ENCODE measurements around the gene TWF1.
A peak's percentile ranks its signal among the peaks of the same experiment; 100 is the strongest.
"Not testable (repeated sequence)": the region's sequence is repeated elsewhere in the genome, so short reads cannot be mapped to it uniquely, and the experiment has no call there.

TWF1 gene

DNA sequence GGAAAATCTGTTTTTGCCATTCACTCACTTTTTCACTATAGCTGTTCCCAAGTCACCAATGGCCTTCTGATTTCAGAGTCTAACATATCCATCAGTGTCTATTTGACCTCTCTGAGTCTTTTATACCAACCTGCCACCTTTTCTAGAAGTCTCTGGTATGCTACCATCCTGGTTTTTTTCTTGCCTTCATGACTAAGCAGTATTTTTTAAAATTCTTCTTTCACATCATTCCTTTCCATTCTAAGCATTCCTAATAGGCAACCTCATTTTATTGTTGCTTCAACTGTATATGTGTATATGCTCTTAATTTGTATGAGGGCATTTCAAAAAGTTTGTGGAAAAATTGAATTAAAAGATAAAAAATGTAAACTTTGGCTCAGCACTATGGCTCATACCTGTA lies 42.3 kb downstream of the TWF1 start:
- ATAC-seq: no peak
- no peak overlapping the region for H3K4me3 Mint-ChIP-seq
- H3K27ac Mint-ChIP-seq: peak overlapping the region in 1 of 2 donors; percentile 53

DNA sequence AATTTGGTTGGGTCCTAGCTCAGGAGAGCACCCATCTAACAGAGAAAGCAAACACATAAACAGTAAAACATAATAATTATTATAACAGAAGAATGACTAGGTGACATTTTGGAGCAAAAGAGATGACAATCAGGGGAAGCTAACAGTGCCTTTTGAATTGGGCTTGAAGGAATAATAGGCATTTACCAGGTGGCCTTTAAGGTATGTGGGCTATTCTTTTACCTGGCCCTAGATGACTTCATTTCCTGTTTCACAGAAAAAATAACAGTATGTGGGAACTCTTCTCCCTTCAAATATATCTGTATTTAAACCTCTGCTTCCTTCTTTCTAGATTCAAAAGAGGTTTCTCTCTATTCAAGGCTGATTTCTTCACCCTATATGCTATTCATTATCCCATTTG lies 43.5 kb downstream of the TWF1 start:
- Mint-ChIP-seq H3K27me3 (no peaks in the 10 kb centered on the region), H3K4me3 (peak overlapping the region in 1 of 2 donors; percentile 73), H3K4me1 (peaks cover 46% of the 10 kb centered on the region), H3K9me3 (peaks cover 0 to 4% of the 10 kb centered on the region in 2 donors), H3K27ac (no peak overlapping the region)
- DNase-seq (no peak), ATAC-seq (no peak)

More for the DNA sequence above, 42.3 kb downstream of the TWF1 start:
- H3K4me1 Mint-ChIP-seq: peaks cover 40% of the 10 kb centered on the region
- no peak for DNase-seq
- H3K27me3 Mint-ChIP-seq: no peaks in the 10 kb centered on the region
- peaks cover 0 to 4% of the 10 kb centered on the region in 2 donors for H3K9me3 Mint-ChIP-seq

DNA sequence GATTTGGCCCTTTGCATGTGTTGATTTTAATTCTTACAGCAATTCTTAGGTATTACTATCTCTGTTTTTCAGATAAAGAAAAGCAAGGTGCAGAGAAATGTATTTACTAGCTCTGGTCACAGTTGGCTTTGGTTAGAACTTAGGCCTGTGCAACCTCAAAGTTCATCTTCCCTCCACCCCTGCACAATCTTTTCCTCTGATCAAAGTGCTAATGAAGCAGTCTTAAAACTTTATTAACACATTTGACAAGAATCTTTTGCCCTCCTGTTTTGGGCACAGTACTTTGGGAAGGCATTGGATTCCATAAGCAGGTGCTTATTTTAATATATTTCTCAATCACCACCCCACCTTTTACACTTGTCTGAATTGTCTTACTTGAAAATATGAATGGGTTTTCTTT lies 44.6 kb downstream of the TWF1 start:
- H3K4me3 Mint-ChIP-seq: peak overlapping the region; percentile 56 to 73
- peaks cover 0 to 6% of the 10 kb centered on the region in 2 donors for H3K9me3 Mint-ChIP-seq

DNA sequence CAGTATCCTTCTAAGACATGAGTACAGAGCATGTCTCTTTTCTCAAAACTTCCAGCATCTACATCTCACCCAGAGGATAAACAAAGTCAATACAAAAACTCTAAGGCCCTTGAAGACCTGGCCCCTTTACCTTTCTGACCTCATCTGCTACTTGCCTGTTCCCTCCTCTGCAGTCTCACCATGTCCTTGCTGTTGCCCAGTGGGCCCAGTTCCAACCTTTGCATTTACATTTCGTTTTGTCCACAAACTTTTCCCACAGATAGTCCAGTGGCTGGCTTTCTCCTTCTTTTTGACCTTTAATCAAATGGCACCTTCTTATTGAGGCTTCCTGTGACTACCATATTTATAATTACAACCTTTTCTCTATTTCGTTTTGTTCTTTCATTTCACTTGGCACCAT lies 45.7 kb downstream of the TWF1 start:
- Mint-ChIP-seq H3K9me3 (peaks cover 0 to 14% of the 10 kb centered on the region in 2 donors), H3K27me3 (no peaks in the 10 kb centered on the region), H3K4me3 (peak overlapping the region; percentile 99), H3K27ac (peak overlapping the region; percentile 56 to 59), H3K4me1 (peaks cover 68% of the 10 kb centered on the region)
- DNase-seq (no peak), ATAC-seq (no peak)

More for the DNA sequence above, 44.6 kb downstream of the TWF1 start:
- no peak for DNase-seq
- no peaks in the 10 kb centered on the region for H3K27me3 Mint-ChIP-seq
- ATAC-seq: no peak
- peak overlapping the region in 1 of 2 donors; percentile 84 for H3K27ac Mint-ChIP-seq
- peaks cover 57% of the 10 kb centered on the region for H3K4me1 Mint-ChIP-seq

DNA sequence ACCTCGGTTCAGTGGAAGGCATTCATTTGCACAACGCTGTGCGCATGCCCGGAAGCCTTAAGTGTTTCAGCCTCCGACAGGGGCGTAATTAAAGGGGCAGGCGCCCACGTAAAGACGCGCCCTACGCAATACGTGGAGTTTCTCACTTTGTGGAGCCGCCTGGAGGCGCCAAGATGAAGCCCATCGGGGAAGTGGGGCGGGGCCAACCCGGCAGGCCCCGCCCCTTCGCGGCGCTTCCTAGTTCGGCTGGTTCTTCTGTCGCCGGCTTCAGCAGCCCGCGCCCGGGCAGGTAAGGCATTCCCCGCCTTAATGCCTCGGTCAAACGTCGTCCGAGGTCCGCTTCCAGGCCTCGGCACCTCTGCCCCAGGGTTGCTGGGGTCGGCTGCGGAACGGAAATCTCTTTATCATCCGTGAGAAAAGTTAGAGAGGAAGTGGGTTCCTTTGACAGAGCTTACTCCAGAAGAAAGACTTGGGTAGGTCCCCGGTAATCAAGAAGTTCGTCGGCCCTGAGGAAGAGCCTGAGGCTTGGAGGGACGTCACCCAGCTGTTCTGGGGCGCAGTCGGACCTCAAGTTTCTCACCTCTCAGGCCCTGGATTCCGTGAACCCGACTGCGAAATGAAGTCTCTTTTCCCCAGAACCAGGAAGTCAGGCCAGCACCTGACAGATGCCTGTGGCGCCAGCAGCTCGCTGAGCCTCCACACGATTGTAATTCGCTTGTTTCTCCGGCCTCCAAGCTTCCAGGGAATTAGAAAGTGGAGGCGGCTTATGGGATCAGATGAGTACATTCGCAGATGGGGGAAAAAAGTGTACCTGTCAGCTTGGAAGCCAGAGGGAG lies 47.2 kb downstream of the TWF1 start, which contains the start of the genes IRAK4 and PUS7L:
Gene IRAK4 (plus strand): TSS at position 224 of the 836 bp plus-strand sequence. CDS start 9,161 bp downstream, outside the sequence.
Gene PUS7L (minus strand): TSS at position 63 of the 836 bp plus-strand sequence. CDS start 3,545 bp downstream, outside the sequence.
- peaks cover 69% of the 10 kb centered on the region for H3K4me1 Mint-ChIP-seq
- ATAC-seq: peak; percentile 94
- no peaks in the 10 kb centered on the region for H3K27me3 Mint-ChIP-seq
- H3K4me3 Mint-ChIP-seq: peak within 1 kb of the TSS; percentile 99
- H3K9me3 Mint-ChIP-seq: peaks cover 0 to 14% of the 10 kb centered on the region in 2 donors
- peak within 1 kb of the TSS; percentile 99 for H3K27ac Mint-ChIP-seq
- peak; percentile 88 to 94 for DNase-seq

- H3K9me3 Mint-ChIP-seq: peaks cover 0 to 10% of the 10 kb centered on the region in 2 donors
- peak overlapping the region; percentile 99 for H3K4me3 Mint-ChIP-seq
- DNase-seq: no peak
- peak overlapping the region; percentile 99 for H3K27ac Mint-ChIP-seq
- ATAC-seq: peak; percentile 34
- peaks cover 63% of the 10 kb centered on the region for H3K4me1 Mint-ChIP-seq
- H3K27me3 Mint-ChIP-seq: no peaks in the 10 kb centered on the region
Measured at GRCh38 chr12:43758247-43758727, 47.8 kb downstream of the TWF1 start.

- no peak overlapping the region for H3K27ac Mint-ChIP-seq
- H3K4me3 Mint-ChIP-seq: peak overlapping the region in 1 of 2 donors; percentile 10
- peaks cover 35% of the 10 kb centered on the region for H3K4me1 Mint-ChIP-seq
Measured at GRCh38 chr12:43754015-43754414, 52.1 kb downstream of the TWF1 start.

GRCh38 chr12:43751360-43751759 lies 54.8 kb downstream of the TWF1 start:
- H3K27ac Mint-ChIP-seq, ATAC-seq, H3K9me3 Mint-ChIP-seq, H3K4me3 Mint-ChIP-seq, DNase-seq, H3K27me3 Mint-ChIP-seq: not testable (repeated sequence)
- H3K4me1 Mint-ChIP-seq: peaks cover 17% of the 10 kb centered on the region

More at GRCh38 chr12:43754015-43754414, 52.1 kb downstream of the TWF1 start:
- Mint-ChIP-seq H3K9me3 (peaks cover 0 to 10% of the 10 kb centered on the region in 2 donors), H3K27me3 (no peaks in the 10 kb centered on the region)
- ATAC-seq (no peak), DNase-seq (no peak)

GRCh38 chr12:43750814-43751213 lies 55.3 kb downstream of the TWF1 start:
- Mint-ChIP-seq H3K4me1 (peaks cover 11% of the 10 kb centered on the region), H3K9me3 (peaks cover 0 to 1% of the 10 kb centered on the region in 2 donors), H3K27me3 (no peaks in the 10 kb centered on the region), H3K27ac (no peak overlapping the region), H3K4me3 (no peak overlapping the region)
- no peak for DNase-seq
- no peak for ATAC-seq

DNA sequence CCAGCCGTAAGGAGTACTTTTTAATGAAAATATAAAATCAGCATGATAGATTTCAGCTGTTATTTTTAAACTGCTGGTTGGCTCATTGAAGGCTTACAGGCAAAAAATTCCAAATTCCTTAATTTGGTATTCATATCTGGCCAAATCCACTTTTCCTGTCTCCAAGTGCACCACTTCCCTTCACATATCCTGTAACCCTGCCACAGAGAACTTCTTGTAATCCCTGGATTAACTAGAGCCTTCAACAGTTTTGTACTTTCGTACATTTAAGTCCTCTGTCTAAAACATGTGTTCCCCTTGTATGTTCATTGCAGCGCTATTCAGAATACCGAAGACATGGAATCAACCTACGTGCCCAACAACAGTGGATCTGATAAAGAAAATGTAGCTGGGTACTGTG lies 57.1 kb downstream of the TWF1 start:
- H3K4me1 Mint-ChIP-seq: peaks cover 7% of the 10 kb centered on the region
- H3K4me3 Mint-ChIP-seq: no peak overlapping the region
- ATAC-seq: no peak
- H3K27me3 Mint-ChIP-seq: no peaks in the 10 kb centered on the region
- no peak for DNase-seq
- no peak overlapping the region for H3K27ac Mint-ChIP-seq
- no peaks in the 10 kb centered on the region for H3K9me3 Mint-ChIP-seq

DNA sequence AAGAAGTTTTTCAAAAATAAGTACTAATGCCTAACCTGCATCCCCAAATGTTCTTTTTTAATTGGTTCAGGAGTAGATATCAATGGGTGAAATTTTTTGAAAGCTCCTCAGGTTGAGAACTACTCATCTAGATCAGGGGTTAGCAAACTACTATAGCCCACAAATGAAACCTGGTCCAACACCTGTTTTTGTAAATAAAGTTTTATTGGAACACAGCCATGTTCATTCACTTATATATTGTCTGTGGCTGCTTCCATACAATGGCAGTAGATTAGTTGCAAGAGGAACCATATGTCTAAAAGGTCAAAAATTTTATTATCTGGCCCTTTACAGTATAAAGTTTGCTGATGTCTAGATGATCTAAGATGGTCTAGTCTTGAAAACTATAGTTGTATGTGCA lies 61.3 kb downstream of the TWF1 start:
- Mint-ChIP-seq H3K27ac (no peak overlapping the region), H3K9me3 (no peaks in the 10 kb centered on the region), H3K4me3 (no peak overlapping the region), H3K4me1 (no peaks in the 10 kb centered on the region), H3K27me3 (no peaks in the 10 kb centered on the region)
- ATAC-seq: no peak
- no peak for DNase-seq
